COR-L47 (cell line): Measurements from ENCODE around the gene POT1.

Experiments
- DNase-seq: peaks from one replicate; lab custom pipeline; 2025; lab: John Stamatoyannopoulos, UW

The POT1 gene

DNA sequence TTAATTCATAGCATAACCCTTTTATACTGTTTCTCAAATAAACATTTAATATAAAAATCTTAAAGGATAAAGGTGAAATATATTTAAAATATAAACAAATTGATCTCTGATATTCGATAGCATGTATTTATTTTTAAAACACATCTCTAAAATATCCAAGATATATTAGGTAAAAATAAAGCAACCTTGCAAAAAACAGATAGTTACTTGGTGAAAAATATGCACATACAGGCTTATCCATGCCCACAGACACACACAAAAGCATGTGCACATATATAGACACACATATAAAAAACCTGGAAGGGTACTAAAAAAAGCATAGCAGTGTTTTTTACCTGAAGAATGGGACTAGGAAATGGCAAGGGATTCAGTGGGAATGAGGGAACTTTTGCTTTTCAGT lies 19.8 kb downstream of the POT1 start:
- no peak for DNase-seq

DNA sequence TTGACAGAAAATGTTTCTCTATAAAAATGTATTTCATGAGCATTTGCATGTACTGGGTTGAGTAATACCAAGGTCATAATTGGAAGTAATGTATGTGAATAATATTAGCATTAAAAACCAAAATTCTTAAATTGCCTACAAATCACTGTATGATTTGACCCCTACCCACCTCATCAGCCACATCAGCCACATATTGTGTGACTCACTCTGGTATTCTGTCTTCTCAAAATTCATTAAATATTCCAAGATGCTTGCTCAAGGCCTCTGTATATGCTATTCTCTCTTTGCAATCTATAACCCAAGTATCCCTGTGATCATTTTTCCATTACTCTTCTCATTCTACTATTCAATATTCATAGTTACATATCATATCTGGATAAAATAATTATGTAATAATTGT lies 21.4 kb downstream of the POT1 start:
- no peak for DNase-seq

DNA sequence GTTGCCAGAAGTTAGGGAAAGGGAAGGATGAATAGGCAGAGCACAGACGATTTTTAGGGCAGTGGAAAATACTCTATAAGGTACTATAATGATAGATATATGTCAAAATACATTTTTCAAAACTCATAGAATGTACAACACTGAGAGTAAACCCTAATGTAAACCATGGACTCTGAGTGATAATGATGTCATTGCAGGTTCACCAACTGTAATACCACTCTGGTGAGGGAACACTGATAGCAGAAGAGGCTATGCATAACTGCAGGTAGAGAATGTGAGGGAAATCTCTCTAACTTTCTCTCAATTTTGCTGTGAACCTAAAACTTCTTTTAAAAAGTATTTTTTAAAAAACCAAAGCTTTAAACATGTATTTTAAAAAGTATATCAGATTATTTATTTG lies 22.1 kb downstream of the POT1 start:
- DNase-seq, result no peak

DNA sequence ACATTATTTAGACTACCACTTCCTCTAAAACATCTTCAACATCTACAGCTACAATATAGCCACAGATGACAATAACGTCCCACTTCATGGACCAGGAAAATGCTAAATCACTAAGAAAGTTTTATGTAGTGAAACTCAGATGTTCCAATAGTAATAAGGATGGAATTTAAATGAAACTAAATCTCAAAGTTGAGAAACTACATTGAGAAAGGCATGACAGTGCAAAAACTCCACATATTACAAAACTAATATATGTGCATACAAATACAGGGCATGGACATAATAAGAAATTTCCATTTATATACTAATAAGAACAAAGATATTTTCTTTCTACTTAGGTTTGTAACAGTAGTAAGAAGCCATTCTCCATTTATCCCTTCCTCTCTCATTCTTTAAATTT lies 31.1 kb downstream of the POT1 start:
- DNase-seq, result no peak

DNA sequence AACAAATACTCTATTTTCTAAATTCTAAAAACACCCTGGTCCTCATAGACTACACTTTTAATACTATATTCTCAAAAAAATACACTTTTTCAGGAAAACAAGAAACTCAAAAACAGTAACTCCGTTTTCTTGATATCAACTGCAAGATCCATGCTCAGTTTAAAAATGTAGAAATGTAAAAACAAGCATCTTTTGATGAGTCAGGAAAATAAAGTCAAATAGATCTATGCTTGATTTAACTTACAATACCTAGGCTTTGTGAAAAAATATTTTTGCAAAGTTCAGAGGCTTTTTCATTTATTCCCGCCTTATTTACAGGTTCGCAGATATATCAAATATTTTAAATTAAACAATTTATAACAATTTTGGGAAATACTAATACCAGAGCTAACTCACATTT lies 33.6 kb downstream of the POT1 start:
- no peak for DNase-seq

DNA sequence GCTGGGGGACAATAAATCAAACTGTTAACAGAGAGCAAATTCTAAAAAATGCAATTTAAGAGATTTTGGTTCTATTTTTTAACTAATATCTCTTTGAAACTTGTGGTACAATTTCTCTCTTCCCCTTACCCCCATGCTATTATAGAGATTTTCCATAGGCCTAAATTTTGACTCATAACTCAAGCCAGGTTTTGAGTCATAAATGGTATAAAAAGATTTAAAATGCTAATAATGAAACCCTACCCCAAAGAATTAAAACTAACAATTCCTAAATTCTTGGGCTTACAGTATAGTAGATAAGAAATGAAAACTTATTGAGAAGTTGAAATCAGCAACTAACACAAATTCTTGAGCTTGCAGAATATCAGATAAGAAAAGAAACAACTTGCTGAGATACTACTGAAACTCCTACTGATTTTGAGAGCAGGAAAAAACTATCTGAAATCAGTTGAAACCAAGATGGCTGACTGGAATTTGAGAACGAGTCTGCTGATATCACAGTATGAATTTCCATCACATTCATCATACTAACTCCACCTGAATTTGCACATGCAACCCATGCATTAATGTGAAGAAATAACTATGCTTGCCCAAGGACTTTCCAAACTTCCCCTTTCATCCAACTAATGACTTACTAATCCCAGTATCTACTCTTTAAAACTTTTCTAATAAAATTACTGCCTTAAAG lies 36.3 kb downstream of the POT1 start:
- no peak for DNase-seq

DNA sequence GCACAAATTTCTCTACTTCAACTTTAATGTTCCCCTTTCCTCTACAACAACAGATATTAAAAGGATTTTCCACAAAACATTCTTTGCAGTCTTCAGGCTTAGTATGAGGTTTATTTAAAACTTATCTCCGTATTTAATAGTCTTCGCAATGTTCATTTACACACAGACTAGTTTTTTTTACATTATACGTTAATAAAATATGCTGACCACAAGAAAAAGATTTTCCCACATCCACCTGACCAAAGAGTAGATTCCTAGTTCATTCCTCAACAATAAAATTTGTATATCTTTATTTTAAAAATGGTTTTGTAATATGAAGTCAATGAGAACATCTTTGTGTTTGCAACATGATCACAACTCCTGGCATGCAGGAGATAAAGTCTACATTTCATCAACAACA lies 42.4 kb downstream of the POT1 start:
- no peak for DNase-seq

DNA sequence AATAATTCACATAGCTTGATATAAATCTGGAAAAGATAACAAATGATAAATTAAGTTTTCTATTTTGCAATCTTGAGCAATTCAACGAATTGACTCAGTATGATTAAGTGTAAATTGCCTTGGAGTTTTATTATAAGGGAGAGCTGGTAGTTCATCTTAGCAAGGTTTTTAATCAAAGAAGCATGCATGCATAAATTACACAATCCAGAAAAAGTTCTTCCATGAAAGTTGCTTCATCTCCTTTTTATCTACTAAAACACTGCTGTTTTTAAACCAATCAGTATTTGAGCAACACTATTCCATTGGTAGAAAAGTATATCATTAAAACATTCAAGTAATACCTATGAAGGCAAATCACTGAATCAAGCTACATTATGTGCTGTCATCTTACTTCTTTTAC lies 47.6 kb downstream of the POT1 start:
- DNase-seq, result no peak

DNA sequence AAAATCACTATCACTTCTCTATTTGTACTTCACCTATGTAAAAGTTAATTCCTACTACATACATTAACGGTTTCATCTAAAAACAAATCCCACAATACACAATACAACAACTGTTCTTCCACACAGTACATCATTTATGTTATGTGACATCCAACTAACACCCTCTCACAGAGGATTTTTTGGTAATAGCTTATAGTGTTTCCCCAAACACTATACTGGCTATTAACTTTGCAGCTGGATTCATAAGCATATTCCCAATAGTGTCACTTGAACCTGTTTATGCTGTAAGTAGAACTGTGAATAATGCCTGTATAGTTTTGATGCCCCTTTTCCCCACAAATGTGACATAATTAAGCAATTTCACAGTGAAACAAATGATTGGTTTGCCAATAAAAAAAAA lies 49.9 kb downstream of the POT1 start:
- no peak for DNase-seq

DNA sequence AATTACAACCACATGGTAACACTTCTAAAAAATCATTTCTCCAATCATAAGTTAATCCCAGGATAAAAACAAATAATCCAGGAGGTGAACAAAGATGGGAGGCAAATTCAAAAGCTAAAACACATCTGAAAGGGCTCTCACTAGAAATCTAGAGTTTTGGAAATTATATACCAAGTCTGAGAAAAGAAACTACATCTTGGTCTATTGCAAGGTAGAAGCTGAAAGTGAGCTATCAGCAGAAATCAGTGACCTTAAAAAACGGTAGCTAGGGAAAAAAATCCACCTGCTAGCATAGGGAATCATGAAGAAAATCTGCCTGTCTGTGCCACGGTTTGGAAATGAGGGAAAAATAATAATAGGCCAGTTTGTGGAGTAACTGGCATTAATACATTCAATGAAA lies 50.5 kb downstream of the POT1 start:
- no peak for DNase-seq

DNA sequence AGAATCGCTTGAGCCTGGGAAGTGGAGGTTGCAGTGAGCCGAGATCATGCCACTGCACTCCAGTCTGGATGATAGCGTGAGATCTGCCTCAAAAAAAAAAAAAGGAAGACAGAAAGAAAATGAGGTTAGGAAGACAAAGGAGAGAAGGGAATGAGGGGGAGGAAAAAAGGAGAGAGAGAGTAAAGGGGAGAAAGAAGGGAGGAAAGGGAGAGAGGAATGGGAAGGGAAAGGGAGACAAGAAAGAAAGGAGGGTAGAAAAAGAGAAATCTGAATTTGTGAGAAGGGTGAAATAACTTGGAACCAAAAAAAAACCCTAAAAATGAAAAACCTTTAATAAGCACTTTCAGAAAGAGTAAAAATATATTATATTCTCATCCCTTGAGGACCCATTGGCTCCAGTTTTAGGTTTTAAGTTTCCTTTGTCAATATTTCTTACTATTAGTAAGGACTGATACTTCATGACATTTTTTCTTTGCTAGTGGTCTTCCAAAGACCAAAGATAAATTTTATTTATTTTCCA lies 54.9 kb downstream of the POT1 start:
- DNase-seq, result no peak

DNA sequence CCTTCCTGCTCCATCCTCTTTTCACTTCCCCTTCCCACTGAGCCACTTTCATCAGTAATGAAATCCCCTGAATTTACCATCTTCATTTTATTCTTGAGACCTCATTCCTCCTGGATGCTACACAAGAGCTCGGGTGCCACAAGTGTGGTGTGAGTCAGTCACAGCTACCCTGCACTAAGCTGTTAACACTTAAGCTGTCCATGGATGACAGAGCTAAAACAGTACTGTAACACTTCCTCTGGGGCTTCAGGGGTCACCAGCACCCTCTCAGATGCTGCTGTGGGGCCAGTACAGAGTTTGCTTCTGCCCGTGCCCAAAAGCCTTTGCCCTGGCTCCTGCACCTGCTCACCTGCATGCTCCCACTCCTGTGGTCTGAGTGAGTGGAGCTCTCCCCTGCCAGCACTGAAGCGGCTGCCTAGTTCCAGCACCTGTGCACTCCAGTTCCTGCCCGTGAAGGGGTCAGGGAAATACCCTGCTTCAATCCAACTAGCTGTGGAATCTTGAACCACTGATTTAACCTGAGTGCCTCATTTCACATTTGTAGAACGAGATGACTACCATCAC lies 71.9 kb downstream of the POT1 start:
- no peak for DNase-seq

DNA sequence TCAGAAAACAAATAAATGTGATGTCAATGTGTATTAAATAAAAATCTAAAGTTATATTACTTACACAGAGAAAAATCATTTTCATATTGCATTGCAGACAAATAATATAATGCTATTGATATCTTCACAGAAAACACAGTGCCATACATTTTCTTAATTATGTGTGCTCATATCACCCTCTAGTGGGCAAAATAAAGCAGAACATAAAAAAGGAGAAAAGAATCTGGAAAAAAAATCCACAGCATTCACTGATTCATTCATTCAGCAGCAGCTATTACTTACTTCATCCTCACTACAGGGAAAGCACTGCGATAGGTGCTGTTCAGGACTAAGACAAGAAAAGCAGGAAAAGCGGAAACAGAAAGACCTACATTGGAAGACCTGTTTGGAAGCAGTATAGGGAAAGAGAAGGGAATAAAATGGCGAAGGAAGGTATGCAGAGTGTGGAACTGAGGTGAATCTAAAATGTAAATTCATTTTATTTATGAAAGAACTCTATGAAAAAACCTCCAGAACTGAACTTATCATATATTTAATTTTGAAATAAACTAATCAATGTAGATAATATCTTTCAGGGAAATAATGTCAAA lies 73.2 kb downstream of the POT1 start:
- peak; percentile 5 for DNase-seq

DNA sequence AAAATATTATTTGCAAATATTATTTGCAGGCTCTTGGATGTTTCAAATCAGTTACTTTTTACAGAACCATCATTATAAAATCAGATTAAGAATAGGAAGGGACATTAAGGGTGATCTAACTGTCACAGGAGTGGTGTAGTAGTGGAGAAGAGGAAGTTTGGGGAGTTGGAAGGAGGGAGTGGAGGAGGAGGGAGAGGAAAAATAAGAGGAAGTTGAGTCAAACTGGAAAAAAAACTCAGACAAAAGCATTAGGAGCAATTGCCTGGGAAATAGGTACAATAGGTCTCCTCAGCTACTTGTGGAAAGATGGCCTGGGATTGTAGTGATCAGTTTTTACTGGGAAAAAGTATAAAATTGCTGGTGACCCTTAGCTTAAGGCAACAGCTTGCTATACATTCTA lies 86.3 kb downstream of the POT1 start:
- DNase-seq, result no peak

DNA sequence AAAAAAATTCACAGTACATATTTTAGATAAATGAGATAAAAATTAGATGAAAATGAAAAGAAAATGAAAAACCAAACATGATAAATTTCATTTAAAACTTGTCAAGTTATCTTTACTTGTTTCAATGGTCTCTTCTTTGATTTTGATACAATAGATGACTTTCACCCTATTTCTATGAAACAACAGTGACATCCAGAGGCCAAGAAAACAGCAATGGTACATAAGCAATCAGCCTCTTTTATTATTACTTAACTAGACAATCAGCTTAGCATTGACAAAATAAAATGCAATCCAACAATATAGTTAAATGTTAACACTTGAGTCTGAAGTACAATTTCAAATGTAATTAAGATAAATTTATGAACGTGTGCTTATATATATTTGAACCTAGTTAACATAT lies 89.2 kb downstream of the POT1 start:
- no peak for DNase-seq

DNA sequence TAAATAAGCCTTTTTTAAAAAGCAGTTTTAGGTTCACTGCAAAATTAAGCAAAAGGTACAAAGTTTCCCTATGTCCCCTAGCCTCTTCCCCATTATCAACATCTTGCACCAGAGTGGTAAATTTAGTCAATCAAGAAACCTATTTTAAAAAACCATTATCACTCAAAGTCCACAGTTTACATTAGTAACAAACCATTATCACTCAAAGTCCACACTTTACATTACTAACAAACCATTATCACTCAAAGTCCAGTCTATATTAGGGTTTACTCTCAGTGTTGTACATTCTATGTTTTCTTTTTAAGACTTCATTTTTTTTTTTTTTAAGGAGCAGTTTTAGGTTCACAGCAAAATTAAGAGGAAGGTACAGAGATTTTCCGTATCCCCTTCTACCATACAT lies 89.9 kb downstream of the POT1 start:
- no peak for DNase-seq

DNA sequence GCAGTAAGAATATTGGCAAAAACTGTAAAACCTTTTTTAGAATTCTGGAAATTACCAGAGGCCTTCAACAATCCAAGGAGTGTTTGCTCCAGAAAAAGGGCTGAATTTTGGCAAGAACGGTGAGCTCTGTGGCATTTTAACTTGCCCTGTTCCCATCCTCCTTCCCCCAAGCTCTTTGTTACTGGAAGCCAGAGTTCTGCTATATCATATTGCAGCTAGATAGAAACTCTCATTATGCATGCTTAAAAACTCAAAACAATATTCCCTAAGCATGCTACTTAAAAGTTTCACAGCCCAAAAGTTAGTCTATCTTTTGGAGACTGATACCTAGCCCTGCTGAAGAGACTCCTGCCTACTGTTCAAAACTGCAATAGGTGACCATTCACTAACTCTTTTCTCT lies 93.5 kb downstream of the POT1 start:
- no peak for DNase-seq

DNA sequence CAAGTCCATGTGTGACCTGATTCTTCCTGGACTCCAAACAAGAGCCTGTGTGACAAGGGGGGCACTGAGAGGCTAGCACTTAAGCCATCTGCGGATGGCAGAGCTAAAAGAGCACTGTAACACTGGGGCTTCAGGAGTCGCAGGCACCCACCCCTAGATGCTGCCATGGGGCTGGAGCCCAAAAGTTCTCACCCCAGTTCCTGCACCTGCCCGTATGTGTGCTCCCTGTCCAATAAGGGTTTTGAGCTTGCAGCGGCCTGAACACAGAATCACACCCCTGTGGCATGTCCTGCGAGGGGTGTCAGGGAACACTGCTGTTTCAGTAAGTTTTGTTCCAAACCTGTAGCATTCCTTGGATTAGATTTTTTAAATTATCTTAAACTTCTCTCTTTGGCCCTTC lies 110.8 kb downstream of the POT1 start:
- no peak for DNase-seq

DNA sequence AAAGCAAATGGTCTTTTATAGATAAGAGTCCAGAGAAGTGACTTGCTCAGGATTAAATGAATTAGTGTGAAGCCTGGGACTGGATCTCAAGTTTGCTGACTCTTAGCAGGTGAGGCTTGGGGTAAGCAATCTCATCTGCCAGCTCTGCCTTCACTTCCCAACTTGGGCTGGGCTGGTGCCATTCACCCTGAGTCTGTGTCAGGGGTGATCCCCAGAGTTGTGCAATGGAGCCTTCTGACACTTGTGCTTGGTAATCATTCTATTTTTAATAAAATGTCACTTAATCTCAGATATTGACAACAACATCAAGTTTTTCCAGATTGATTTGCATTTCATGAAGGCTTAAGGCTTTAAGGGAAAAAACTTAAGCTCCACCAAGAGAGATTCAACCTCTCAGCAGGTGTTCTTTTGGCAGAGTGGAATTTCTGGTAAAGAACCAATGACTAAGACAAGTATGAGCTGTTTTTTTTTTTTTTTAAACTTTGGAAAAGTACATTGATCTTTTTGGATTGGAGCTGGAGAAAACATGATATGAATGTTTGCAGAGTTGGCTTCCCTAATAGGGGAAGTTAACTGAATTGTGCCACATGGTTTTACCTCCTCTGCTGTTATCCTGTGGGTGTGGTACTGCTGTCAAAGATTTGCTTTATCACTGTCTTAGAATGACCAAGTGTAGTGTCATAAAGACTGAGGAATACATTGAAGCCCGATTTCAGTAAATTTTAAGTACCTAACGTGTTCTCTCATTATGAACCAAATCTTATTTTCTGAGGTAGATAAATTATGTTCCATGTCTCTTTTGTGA lies 115.4 kb downstream of the POT1 start:
- no peak for DNase-seq

DNA sequence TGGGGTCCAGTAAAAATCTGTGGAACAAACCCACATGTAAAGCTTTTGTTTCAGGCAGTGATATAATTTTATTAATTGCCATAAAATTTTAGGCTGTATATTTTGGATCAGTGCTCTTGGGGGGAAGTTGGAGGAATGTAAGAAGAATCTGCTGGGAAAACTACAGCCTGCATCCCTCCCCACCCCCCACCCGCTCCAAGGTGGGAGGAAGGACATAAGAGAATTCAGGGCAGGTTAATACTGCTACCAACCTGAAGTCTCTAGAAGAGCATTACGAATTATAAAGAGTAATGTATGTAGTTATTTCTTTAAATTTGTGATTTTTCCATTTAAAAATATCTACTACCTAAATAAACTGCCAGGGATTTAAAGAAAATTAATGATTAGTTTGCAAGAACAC lies 116.9 kb downstream of the POT1 start:
- DNase-seq, result no peak

DNA sequence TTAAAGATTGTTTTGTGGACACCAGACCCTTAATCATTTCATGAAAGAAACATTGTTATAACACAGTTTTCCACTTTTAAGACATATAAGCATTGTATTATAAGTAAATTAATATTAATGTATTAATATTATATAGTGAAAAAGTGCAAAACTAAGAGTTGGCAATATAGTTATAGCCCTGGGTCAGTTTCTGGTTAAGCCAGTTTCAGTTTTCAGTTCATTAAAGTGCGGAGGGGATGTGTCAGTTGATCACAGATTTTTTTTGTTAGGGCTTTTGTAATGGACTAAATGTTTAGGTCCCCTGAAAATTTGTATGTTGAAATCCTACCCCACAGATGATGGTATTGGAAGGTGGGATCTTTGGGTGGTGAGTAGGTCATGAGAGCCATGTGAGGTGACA lies 118.3 kb downstream of the POT1 start:
- no peak for DNase-seq

DNA sequence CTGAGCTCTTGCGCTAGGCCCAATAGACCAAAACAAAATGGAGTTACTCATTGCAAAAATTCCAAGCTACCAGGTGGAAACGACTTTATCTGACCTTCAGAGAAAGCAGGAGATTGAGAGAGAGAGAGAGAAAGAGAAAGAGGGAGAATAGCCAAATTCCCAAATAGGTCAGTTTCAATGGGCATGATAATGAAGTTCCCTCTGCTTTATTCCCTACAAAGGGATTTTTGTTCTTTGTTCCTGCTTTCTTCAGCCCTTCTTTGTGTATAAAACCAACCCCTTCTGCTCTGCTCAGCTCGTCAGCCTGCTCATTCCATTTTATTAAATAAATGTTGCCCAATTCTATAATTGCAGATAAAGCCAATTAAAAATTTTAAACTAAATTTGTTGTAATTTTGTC lies 119.0 kb downstream of the POT1 start:
- no peak for DNase-seq

DNA sequence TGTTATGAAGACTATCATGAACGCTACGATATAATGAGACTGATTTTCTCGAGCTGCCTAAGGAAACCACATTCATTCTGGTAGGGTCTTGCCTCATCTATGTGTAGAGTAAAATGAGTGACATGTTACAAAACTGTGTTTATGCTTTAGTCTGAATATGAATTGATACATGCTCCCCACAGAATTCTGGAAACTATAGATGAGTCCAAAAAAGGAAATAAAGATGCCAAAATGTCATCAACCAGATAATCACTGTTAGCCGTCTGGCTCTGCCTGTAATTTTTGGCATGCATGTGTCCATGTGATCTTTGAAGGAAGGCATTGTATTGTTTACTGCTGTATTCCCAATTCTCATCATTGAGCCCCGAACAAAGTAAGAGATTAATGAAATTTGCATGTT lies 121.4 kb downstream of the POT1 start:
- DNase-seq, result no peak
